NCI-H128 (cell line): Measurements from ENCODE around the gene KRTAP24-1.

Experiments used
- DNase-seq: peaks from one replicate; lab custom pipeline; 2025; ENCODE audit not compliant: unreplicated experiment; lab: John Stamatoyannopoulos, UW

KRTAP24-1 gene, protein sequence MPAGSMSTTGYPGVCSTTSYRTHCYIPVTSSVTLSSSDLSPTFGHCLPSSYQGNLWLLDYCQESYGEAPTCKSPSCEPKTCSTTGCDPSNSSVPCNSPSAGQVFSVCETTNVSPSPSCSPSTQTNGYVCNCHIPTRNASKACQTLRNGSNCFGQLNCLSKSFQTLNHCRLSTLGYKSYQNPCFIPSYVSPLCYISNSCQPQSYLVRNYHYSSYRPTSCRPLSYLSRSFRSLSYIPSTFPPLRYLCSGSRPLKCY

DNA sequence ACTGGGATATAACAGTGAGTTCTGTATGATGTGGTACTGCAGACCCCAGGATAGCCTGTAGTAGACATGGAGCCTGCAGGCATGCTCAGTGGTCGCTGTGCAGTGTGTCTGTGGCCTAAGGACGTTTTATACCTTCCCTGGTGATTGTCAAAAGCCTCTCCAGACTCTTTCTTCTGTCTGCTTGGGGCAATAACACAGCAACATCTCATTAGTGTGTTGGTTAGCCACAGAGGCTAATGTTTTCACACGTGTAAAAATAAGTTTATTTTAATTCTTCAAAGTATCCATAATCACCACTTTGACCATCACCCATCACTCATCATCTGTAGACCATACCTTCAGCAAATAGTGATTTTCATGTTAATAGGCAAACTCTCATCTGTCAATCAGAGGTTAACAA lies at the start of gene KRTAP24-1:
KRTAP24-1 (minus strand) TSS at position 101 of the 400 bp plus-strand sequence; CDS start at position 83, 18 bp downstream.
- no peak for DNase-seq

DNA sequence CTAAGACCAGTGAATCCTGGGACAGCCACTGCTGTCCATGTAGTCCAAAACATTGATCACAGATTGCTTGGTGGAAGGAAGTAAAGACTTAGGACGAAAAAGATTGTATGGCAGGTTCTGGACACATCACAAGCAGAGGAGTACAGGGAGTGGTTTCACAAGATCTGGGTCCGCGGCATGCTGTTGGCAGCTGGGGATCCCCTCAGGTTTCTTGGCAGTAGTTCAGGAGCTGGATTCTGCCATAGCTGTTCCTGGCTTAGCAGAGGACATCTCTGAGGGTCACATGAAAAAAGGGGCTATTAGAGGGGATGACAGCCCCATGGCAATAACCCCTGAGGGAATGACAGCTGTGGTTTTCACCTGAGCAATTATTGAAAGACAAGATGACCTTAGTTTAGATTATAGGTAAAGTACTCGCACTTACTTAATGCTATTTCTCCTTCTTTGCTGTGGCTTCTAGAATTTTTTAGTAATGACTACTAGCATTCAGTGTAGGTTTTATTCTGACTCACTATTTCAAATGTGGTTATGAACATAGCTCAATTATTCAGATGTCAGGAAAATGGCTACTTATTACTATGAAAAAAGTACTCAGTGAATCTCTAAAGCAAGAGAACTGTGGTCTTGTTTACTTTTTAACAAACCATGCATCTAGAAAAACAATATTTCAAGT lies 46.6 kb upstream of the KRTAP24-1 start:
- DNase-seq, result no peak

DNA sequence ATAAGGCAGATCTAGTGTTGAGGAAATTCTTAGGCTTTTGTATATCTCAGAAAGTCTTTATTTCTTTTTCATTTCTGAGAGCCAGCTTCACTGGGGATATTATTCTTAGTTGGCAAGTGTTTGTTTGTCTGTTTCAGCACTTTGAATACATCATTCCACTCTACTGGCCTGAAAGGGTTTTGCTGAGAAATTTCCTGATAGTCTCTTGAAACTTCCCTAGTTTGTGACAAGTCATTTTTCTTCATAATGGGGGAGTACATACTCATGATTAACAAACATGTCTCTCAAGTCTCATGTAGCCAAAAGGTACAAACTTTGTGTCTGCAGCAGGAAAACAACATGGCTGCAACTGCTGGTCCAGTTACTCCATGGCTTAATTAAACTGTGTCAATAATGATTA lies 43.6 kb upstream of the KRTAP24-1 start:
- no peak for DNase-seq

DNA sequence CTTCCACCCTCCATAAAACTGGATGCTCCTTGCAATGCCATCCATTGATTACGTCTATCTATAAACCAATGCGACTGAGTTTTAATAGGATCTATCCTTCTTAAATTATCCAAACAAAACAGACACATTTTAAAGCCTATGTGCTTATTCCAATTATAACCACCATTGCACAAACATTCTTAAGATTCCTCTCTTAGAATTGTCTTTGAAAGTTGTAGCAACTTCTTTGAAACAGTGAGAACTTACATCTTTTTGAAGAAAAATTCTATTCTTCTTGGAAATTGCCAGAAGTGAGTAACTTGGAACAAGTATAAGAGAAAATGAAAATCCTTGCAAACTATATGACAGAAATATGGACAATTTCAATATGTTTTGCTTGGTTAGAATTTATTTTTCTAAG lies 37.5 kb upstream of the KRTAP24-1 start, which contains the start of gene KRTAP26-1:
KRTAP26-1 (minus strand) TSS at position 101 of the 400 bp plus-strand sequence. CDS start 280 bp downstream, outside the sequence.
- no peak for DNase-seq

DNA sequence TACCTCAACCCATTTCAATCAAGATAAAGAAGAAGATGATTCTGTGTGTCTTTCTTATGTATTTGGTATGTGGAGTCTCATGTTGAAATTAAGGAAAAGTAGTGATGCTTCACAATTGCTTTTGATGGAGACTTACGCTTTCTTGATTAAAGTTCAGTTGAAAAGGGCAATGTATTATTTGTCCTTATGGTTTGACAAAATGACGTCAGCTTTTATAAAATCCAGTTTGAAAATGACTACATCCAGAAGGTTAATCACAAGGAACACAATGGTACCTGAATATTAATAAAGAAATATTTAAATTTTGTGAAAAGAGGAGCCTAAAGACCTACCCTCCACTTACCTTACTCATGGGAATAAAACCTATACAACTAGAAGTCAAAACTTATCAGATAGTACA lies 33.0 kb upstream of the KRTAP24-1 start:
- DNase-seq, result no peak

DNA sequence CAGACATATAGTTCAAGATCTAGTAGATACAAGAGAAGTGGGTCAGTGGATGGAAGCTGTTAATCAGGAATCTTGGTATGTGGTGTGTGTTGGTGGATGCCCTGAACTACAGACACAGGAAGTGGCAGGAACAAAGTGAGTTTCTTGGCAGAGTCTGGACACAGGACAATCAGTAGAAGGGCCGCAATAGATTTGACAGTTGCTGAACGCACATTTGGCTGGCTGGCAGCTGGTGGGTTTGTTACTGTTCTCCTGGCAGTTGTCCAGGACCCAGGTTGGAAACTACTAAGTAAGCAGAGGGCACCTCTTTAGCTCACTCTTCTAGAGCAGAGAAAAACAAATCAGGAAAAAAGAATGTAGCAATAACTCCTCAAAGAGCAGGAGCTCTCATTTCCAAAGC lies 24.1 kb upstream of the KRTAP24-1 start:
- DNase-seq, result no peak

DNA sequence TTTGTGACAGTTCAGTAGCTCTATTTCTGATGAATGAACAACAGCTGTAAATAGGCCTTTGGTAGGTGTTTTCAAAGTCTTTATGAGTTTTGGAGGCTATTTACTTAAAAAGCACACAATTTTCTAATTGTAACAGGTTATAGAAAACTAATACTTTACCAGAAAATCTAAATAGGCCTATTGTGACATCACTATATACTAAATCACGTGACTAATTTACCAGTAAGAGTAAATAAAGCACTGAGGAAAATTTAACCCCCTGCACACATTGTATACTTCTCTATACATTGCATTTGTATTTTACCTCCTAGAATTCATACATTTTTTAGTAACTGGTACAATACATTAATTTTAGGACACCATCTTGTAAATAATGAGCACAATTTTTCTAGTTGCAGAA lies 22.4 kb upstream of the KRTAP24-1 start:
- no peak for DNase-seq

DNA sequence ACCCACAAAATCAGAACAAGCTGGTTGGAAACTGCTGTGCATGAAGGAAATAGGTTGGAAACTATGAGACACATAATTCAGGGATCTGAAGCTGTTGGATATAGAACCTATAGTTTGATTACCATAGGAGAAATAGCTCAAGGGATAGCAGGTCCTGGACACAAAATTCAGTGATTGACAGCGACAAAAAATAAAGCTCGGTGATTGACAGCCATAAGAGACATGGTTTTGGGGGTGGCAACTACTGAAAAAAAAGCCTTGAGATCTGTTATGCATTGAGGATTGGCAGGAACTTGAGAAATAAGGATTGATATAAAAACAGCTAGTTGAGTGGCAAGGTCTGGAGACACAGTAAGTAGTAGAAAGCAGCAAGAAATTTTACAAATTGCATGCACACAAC lies 6.5 kb upstream of the KRTAP24-1 start, which contains the start of gene KRTAP25-1:
KRTAP25-1 (minus strand) TSS at position 300 of the 400 bp plus-strand sequence; CDS start at position 276, 24 bp downstream.
- no peak for DNase-seq

DNA sequence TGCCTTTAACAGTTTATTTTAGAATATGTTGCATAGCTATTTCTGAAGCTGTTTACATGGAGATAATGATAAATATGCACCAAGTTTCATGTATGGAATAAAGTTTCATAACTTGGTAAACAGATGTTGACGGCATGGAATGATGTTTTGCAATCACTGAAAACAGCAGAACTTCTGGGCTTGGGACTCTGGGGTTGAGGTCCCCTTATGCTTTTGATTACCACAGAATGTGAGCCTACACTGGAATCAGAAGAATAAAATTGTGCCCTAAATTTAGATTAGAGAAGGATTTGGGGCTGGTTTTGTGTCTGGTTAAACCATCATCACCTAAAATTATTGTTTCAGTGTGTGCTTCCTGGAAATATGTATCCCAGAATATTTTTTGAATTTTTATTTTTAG lies 11.1 kb downstream of the KRTAP24-1 start:
- no peak for DNase-seq

DNA sequence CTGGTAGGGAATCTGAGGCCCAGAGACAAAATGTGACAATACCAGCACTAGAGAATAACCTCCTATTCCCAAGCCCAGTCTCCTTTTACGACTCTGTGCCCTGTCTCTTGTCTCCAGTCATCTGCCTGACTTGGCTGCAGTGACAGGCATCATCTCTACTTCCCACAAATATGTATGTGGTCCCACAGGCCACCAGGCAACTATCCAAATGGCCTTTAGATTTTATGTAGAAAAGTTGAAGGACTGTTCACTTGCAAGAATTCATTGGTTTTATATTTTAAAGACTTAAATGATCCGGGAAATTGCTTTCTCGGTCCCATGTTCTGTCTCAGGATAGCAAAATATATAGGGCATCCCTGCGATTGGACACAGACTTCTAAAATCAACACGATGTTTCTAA lies 11.6 kb downstream of the KRTAP24-1 start:
- no peak for DNase-seq

DNA sequence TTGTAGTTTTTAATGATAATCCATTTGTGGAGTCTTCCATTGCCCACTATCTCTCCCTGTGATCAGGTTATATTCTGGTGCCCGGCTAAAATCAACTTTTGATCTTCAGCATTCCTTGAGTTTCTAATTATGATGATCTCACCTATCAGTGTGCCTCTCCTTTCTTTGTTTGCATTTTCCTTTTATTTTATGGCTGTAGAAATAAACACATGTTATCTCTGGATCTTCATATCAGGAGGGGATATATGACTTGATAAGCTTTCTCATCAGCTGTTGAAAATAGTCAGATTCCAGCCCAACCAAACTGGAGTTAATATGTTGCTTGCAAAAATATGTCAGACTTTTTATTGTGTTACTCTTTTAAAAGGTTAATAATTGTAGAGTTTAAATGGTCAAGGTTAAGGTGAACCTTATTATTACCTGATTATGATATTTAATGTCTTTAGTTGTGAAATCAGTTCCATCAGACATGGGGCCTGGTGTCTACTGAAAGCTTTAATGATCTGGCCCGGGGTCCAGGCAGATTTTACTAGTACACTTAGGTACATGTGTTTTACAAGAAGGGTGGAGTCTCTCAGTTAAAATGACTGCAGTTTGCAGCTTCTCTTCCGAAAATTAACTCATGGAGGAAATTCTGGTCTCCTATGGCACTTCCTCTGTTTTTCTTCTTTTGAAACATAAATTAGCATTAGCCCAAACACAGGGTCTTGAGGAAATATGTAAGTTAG lies 12.8 kb downstream of the KRTAP24-1 start:
- DNase-seq, result no peak

DNA sequence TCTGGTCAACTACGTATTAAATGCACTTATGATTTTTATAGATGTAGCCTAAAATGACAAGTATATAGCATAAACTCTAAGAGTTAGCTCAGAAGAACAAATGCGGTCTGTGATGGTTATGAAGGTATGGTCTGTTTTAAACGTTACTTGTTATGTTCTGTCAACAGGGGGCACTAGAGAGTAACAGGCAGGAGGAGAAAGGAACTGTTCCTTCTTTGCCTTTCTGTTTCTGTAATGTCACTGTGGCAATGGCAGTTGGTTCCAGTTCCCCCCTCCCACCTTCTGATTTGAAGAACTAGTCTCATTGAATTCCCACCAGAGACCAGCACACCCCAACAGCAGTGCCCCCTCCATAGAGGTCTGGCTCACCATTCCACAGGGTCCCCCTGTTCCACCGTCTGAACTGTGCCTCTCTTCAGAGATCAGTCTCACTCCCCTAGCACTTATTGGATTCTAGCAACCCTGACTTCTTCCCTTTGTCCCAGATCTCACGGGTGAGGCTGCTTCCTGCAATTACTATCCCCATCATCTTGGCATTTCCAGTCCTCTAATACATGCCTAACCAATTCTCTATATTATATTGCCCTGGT lies 14.0 kb downstream of the KRTAP24-1 start:
- DNase-seq, result no peak

DNA sequence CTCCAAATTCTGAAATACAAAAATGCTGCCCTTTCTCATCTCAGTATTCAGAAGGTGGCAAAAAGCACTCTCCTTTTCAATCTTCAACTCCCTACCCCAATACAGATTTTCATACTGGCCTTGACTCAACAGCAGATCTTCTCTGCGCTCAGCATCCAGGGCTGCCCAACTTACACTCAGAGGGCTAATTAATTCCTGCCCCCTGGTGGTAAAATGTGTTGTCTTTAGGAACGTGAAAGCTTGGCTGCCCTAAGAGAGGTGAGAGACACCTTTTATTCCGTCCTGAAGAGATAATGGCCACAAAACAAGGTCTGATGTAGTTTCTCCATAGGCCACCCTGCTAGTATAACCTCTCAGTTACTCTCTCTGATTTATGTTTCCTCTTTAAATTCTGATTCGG lies 25.0 kb downstream of the KRTAP24-1 start:
- DNase-seq, result no peak

DNA sequence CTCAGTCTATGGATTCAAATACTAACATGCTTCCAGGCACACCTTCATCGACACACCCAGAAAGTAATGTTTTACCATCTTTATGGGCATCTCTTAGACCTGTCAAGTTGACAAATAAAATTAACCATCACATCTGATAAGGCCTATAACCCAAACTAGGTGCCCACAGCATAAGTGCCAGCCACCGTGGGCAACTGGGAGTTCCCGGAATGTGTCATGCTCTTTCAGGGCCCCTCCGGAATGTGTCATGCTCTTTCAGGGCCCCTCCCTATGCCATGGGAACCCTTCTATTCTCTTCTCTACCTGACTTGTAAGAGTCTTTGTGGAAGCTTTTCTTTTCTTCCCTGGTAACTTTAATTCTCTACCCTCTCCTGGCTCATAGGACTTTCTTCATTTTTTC lies 26.6 kb downstream of the KRTAP24-1 start:
- DNase-seq, result no peak

DNA sequence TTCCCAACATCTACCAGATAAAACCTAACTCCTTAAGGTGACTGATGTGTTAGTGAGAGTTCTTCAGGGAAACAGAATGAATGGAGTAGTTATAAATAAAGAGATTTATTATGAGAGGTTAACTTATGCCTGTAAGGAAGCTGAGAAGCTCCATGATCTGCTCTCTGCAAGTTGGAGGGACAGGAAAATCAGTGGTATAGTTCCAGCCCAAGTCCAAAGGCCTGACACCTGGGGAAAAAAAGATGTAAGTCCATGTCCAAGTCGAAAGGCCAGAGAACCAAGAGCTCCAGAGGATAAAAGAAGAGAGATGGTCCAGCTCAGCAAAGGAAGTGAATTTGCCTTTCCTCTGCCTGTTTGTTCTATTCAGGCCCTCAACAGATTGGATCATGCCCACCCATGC lies 27.1 kb downstream of the KRTAP24-1 start:
- no peak for DNase-seq

DNA sequence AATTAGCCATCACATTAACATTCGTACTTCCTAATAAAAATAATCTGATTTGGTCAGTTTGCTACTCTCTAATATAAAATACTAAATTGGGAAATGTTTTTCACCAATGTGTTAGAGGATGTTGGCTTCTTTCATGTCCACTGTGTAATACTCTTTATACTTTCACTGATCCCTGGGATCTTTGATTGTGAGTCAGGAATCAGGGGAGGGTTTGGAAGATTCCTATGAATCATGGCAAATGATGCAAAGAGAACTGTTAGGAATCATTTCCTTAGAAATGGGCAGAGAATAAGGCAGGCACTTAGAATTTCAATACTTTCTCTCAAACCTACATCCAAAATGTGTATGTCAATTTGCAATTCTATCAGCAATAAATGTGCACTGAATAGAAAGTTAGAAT lies 31.0 kb downstream of the KRTAP24-1 start:
- DNase-seq, result no peak

DNA sequence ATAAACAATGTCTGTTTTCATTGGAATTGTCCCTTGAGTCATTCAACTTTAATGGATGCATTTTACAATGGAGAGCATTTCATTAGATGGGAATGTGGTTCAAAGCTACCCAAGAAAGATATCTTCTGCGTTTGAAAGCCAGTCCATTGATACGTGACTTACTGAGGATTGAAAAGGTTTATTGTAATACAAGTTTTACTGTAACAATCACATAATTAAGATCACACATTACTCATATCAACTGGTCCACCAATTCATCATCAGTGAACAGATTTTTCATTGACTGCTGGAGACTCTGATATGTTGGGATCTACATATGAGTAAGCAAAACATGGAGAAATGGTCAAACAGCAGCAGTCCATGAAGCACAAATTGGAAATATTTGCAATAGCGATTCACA lies 32.8 kb downstream of the KRTAP24-1 start:
- DNase-seq, result no peak

DNA sequence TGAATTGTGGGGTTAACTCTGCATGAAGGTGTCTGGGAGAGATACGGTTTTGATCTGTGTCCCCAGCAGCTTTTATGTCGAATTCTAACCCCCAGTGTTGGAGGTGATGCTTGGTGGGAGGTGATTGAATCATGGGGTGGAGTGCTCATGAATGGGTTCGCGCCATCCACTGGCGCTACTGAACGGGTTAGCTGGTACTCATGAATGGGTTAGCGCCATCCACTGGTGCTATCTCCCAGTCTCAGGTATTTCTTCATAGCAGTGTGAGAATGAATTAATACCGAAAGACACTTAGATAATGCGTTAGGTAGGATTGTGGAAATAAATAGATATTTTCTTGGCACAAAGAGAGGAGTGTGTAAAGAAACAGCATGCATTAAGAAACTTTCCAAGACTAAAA lies 33.9 kb downstream of the KRTAP24-1 start:
- no peak for DNase-seq

DNA sequence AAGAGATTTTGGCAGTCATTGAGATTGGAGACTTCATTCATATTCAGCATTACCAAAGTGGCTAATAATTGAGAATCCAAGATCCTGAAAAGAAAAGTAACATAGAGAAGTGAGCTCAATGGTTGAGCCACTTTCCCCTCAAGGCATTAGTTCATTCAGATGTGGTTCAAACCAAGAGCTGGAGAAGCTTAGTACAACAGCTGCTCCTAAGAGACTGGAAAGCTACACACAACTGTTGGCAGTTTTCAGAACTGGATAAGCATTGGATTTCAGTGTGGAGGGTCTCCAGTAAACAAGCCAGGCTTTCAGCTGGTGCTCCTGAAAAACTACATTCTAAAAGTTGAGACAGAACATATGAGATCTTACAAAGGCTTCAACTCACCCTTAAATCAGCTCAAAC lies 37.7 kb downstream of the KRTAP24-1 start:
- DNase-seq, result no peak

DNA sequence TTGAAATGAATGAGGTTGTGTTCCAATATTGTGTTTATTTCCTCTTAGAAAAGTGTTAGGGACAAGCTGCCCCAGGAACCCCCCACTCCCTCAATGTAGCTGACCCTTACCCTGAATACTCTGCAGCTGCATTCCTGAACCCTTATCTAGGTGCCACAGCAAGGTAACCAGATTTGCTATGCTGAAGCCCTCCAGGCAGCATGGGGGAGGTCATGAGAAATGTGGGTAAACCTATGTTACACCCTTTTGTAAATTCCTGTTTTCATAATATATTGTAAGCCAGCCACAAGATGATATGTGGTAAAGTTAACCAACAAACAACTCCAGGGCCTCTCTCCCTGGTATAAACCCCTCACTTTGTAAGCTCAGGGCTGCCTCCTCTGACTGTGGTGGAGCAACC lies 39.1 kb downstream of the KRTAP24-1 start:
- no peak for DNase-seq

DNA sequence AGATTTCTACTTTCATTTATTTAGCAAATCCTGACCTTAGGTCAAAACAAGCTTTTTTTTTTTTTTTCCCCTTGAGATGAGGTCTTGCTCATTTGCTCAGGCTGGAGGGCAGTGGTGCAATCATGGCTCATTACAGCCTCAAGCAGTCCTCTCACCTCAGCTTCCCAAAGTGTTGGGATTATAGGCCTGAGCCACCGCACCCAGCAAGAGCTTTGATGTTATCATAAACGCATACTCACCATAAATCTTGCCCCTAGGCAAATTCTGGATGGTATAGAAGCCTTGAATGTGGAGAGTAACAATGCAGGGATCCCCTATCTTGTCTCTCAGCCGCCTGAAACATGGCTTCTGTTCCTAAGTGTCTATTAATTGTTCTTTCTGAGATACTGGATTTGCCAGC lies 42.1 kb downstream of the KRTAP24-1 start:
- DNase-seq, result no peak

DNA sequence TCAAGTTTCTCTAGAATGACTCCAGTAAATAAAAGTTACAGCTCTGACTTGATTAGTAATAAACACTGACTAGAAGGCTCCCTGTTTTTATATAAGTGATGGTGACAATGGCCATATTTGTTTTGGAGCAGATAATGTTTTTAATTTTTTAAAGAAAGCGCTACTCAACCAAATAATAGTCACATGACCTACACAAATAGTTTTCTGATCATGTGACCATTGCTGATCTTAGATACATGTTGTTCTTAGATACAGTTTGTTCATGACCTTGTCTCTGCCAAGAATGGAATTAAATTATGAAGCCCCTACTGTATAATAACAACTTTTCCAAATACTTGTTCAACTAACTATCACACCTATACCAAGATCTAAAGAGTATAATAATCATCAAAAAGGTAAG lies 44.6 kb downstream of the KRTAP24-1 start:
- no peak for DNase-seq
